T-helper 22 cell (primary cell): ENCODE data around the gene KIF17.
"Not testable (repeated sequence)": the region's sequence is repeated elsewhere in the genome, so short reads cannot be mapped to it uniquely, and the experiment has no call there.

Experiments
- DNase-seq: peaks from one replicate; pipeline ENCODE4 v3.0.0-alpha.2; 2020; ENCODE audit warnings: low read depth

The KIF17 gene

GRCh38 chr1:20727746-20728316 lies 10.0 kb upstream of the KIF17 start:
- DNase-seq: no peak

GRCh38 chr1:20726932-20727745 lies 9.3 kb upstream of the KIF17 start:
- DNase-seq: no peak

- no peak for DNase-seq
These were observed 8.5 kb upstream of the KIF17 start for GRCh38 chr1:20726118-20726911.

GRCh38 chr1:20725189-20726117 lies 7.6 kb upstream of the KIF17 start:
- DNase-seq: no peak

GRCh38 chr1:20724364-20725188 lies 6.8 kb upstream of the KIF17 start:
- DNase-seq: no peak

GRCh38 chr1:20723537-20724363 lies 5.9 kb upstream of the KIF17 start:
- DNase-seq: no peak

GRCh38 chr1:20723159-20723536 lies 5.3 kb upstream of the KIF17 start:
- DNase-seq: no peak

GRCh38 chr1:20721117-20722061 lies 3.6 kb upstream of the KIF17 start:
- no peak for DNase-seq

GRCh38 chr1:20720631-20721091 lies 2.9 kb upstream of the KIF17 start:
- no peak for DNase-seq

GRCh38 chr1:20719871-20720620 lies 2.2 kb upstream of the KIF17 start:
- DNase-seq: no peak

GRCh38 chr1:20719261-20719660 lies 1.5 kb upstream of the KIF17 start:
- no peak for DNase-seq

GRCh38 chr1:20718343-20718882 lies 606 bp upstream of the KIF17 start:
- DNase-seq: not testable (repeated sequence)

GRCh38 chr1:20716232-20716631 lies 1.6 kb downstream of the KIF17 start:
- DNase-seq: no peak

GRCh38 chr1:20715406-20715805 lies 2.4 kb downstream of the KIF17 start:
- no peak for DNase-seq

- no peak for DNase-seq
These were observed 4.4 kb downstream of the KIF17 start for GRCh38 chr1:20713440-20713839.

GRCh38 chr1:20712215-20712577 lies 5.6 kb downstream of the KIF17 start:
- no peak for DNase-seq

GRCh38 chr1:20711285-20712214 lies 6.3 kb downstream of the KIF17 start:
- DNase-seq: no peak
